ENCODE results near the gene DAPK1. TPM values are rescaled to one million over a fixed set of nuclear protein-coding genes. Genes with fewer than 3 reads are reported as not detected.

DAPK1 gene
- total and polyA plus RNA-seq, 7 donors, result 0.66 to 8.4 (median 2.2) TPM

DNA sequence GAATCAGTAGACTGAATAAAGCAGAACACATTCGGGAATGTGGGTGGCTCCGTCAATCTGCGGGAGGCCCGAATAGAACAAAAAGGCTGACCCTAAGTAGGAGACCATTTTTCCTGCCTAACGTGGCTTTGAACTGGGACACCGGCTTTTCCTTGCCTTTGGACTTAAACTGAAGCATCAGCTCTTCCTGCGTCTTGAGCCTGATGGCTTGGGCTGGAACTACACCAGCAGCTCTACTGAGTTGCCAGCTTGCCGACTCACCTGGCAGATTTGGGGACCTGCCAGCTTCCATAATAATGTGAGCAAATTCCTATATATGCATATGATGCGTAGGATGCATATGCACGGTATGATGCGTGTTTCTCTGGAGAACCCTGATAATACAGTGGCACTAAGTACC lies 111.3 kb downstream of the DAPK1 start:
- WGBS, 3 donors, result 92 to 96% (median 94%) methylated on average over 11 of the region's 11 CpGs
- no peaks in the 10 kb centered on the region for H3K9me3 ChIP-seq
- ATAC-seq (no peak), DNase-seq (no peak)
- no peak overlapping the region for H3K27ac ChIP-seq
- H3K4me1 ChIP-seq, result no peaks in the 10 kb centered on the region
- H3K27me3 ChIP-seq (ENCODE audit: insufficient read depth in 3 of 3, low read length in 2 of 3), result no peaks in the 10 kb centered on the region
- TF ChIP-seq, protein P1, sequence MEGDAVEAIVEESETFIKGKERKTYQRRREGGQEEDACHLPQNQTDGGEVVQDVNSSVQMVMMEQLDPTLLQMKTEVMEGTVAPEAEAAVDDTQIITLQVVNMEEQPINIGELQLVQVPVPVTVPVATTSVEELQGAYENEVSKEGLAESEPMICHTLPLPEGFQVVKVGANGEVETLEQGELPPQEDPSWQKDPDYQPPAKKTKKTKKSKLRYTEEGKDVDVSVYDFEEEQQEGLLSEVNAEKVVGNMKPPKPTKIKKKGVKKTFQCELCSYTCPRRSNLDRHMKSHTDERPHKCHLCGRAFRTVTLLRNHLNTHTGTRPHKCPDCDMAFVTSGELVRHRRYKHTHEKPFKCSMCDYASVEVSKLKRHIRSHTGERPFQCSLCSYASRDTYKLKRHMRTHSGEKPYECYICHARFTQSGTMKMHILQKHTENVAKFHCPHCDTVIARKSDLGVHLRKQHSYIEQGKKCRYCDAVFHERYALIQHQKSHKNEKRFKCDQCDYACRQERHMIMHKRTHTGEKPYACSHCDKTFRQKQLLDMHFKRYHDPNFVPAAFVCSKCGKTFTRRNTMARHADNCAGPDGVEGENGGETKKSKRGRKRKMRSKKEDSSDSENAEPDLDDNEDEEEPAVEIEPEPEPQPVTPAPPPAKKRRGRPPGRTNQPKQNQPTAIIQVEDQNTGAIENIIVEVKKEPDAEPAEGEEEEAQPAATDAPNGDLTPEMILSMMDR (IDR thresholded peaks at IDR 0.05), result no peak
- no peaks in the 10 kb centered on the region for H3K36me3 ChIP-seq (ENCODE audit: insufficient read depth in 1 of 2, low read depth in 1 of 2)
- intact Hi-C loops (cut with DNase I), result no loop called here
- H3K4me3 ChIP-seq, result no peak overlapping the region

DNA sequence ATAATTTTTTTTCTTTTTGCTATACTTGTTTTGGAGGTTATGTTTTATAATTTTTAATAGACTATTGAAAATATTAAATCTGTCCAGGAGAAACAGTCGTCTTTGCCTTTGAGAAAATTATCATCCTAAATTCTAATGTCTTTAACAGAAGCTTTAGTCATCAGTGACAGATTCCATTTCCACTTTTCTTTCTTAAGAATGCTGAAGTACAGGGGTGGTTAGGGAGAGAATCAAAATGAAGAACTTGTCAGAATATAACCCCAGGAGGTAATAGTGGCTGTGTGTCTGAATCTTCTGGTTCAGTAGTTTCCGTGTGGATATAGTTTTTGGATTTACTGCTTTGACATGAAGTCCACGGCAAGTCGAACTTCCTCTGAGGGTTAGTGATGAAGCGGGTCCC lies 111.8 kb downstream of the DAPK1 start:
- no peaks in the 10 kb centered on the region for H3K4me1 ChIP-seq
- H3K27ac ChIP-seq, result no peak overlapping the region
- no peaks in the 10 kb centered on the region for H3K9me3 ChIP-seq
- TF ChIP-seq, protein P1 (IDR thresholded peaks at IDR 0.05), result no peak
- H3K36me3 ChIP-seq (ENCODE audit: insufficient read depth in 1 of 2, low read depth in 1 of 2), result no peaks in the 10 kb centered on the region
- H3K27me3 ChIP-seq (ENCODE audit: insufficient read depth in 3 of 3, low read length in 2 of 3), result no peaks in the 10 kb centered on the region
- intact Hi-C loops (cut with DNase I), result no loop called here
- DNase-seq (no peak), ATAC-seq (no peak)
- H3K4me3 ChIP-seq, result no peak overlapping the region
- WGBS, 3 donors, result 88 to 93% (median 91%) methylated on average over 5 of the region's 5 CpGs

DNA sequence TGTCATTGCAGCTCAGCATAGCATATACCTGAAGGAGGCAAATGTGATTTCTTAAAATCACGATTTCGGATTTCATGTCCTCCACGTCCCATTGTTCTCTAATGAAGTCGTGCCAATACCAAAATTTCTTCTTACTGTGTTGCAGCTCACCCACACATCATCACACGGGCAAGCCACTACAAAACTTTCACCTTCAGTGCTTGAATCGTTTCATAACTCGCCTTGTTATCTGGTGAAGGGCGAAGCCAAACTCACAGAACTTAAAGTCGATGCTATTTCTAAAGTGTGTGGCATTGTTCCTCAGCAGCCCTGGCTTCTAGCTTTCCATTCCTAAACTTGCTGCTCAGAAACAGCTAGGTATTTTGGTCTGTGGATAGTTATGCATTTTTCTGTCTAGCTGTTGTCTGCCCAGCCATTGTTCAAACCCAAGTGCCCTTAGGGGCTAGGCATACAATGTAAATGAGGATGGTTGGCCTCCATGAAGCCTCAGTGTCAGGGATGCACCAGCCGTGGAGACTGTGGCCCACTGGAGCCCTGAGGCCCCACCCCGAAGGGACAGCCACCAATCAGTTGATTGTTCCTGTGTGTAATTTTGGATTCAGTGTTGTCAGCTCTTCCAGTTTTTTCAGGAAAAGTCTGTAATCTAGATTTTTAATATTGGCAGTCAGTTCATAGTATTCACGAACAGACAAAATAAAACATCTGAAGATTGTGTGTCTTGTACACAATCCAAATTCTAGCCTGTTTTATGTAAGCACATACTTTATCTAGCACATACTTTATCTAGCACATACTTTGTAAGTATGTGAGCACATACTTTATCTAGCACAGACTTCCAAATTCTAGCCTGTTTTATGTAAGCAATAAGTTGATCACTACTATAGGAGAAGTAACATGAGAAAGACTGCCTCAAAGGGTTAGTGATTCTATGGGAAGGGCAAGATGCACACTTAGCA lies 112.8 kb downstream of the DAPK1 start:
- no peaks in the 10 kb centered on the region for H3K27me3 ChIP-seq (ENCODE audit: insufficient read depth in 3 of 3, low read length in 2 of 3)
- DNase-seq, result no peak
- H3K4me3 ChIP-seq, result no peak overlapping the region
- no peaks in the 10 kb centered on the region for H3K9me3 ChIP-seq
- H3K4me1 ChIP-seq, result no peaks in the 10 kb centered on the region
- WGBS, 3 donors, result 89 to 91% (median 91%) methylated on average over 12 of the region's 12 CpGs
- H3K27ac ChIP-seq, result no peak overlapping the region
- TF ChIP-seq, protein P1 (IDR thresholded peaks at IDR 0.05), result no peak
- H3K36me3 ChIP-seq (ENCODE audit: insufficient read depth in 1 of 2, low read depth in 1 of 2), result no peaks in the 10 kb centered on the region
- ATAC-seq, result no peak
- intact Hi-C loops (cut with DNase I), result no loop called here

DNA sequence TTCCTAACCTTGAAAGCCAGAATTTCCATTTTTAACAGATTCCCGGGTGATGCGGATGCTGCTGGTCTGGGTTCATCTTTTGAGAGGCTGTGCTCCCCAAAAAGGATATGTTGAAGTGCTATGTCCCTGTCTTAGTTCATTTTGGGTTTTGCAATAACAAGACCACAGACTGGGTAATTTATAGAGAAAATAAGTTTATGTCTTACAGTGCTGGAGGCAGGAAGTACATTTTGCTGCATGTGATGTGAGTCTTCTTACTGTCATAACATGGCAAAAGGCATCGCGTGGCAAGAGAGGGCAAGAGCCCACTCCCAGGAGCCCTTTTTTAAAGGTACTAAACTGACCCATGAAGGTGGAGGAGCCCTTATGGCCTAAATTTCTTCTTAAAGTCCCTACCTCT lies 114.1 kb downstream of the DAPK1 start:
- no peaks in the 10 kb centered on the region for H3K36me3 ChIP-seq (ENCODE audit: insufficient read depth in 1 of 2, low read depth in 1 of 2)
- no peak overlapping the region for H3K4me3 ChIP-seq
- intact Hi-C loops (cut with DNase I), result no loop called here
- DNase-seq, result no peak
- H3K4me1 ChIP-seq, result no peaks in the 10 kb centered on the region
- no peaks in the 10 kb centered on the region for H3K27me3 ChIP-seq (ENCODE audit: insufficient read depth in 3 of 3, low read length in 2 of 3)
- H3K9me3 ChIP-seq, result no peaks in the 10 kb centered on the region
- ATAC-seq, result no peak
- WGBS, 3 donors, result 96 to 99% (median 99%) methylated on average over 4 of the region's 4 CpGs
- no peak overlapping the region for H3K27ac ChIP-seq
- TF ChIP-seq, protein P1 (IDR thresholded peaks at IDR 0.05), result no peak
